ENCODE measurements around the gene C10orf62.

Gene C10orf62

GRCh38 chr10:97629289-97629688 lies 39.8 kb downstream of the C10orf62 start:
- DNase-seq (ENCODE audit: low read depth in 1 of 2, low spot score in 1 of 2), result no peak
- peaks cover 3% of the 10 kb centered on the region for H3K27me3 ChIP-seq (ENCODE audit: insufficient read depth, poor library complexity, severe bottlenecking)
- no peak overlapping the region for H3K4me3 ChIP-seq (replicated peaks; ENCODE audit: insufficient read depth, low read length)
- TF ChIP-seq SPI1 (IDR thresholded peaks at IDR 0.05; ENCODE audit: borderline replicate concordance, low read depth) (no peak), CTCF (IDR thresholded peaks at IDR 0.05; ENCODE audit: insufficient read depth, low read length) (no peak), REST (IDR thresholded peaks at IDR 0.05; ENCODE audit: insufficient replicate concordance, low read depth) (no peak), POLR2AphosphoS5 (IDR thresholded peaks at IDR 0.05; ENCODE audit: low read depth) (no peak), GABPA (IDR thresholded peaks at IDR 0.05; ENCODE audit: low read depth) (no peak)
- no peak overlapping the region for H3K27ac ChIP-seq (replicated peaks)

GRCh38 chr10:97631098-97631497 lies 41.6 kb downstream of the C10orf62 start:
- Histone ChIP-seq H3K4me3 (replicated peaks; ENCODE audit: insufficient read depth, low read length) (no peak overlapping the region), H3K27me3 (ENCODE audit: insufficient read depth, poor library complexity, severe bottlenecking) (peaks cover 3% of the 10 kb centered on the region), H3K27ac (replicated peaks) (no peak overlapping the region)
- no peak for DNase-seq (ENCODE audit: low read depth in 1 of 2, low spot score in 1 of 2)
- TF ChIP-seq REST (IDR thresholded peaks at IDR 0.05; ENCODE audit: insufficient replicate concordance, low read depth) (no peak), POLR2AphosphoS5 (IDR thresholded peaks at IDR 0.05; ENCODE audit: low read depth) (no peak), SPI1 (IDR thresholded peaks at IDR 0.05; ENCODE audit: borderline replicate concordance, low read depth) (no peak)

- DNase-seq (ENCODE audit: low read depth in 1 of 2, low spot score in 1 of 2), result peak; percentile 53 to 84
- H3K27ac ChIP-seq (replicated peaks), result no peak within 1 kb of the TSS
- H3K27me3 ChIP-seq (ENCODE audit: insufficient read depth, poor library complexity, severe bottlenecking), result peaks cover 3% of the 10 kb centered on the region
- no peak for TF ChIP-seq POLR2AphosphoS5 (IDR thresholded peaks at IDR 0.05; ENCODE audit: low read depth)
- TF ChIP-seq CTCF (IDR thresholded peaks at IDR 0.05; ENCODE audit: insufficient read depth, low read length), result no peak
- H3K4me3 ChIP-seq (replicated peaks; ENCODE audit: insufficient read depth, low read length), result peak within 1 kb of the TSS; percentile 82
Observed at GRCh38 chr10:97632949-97633884, 43.7 kb downstream of the C10orf62 start, which contains the start of gene MORN4. TSS of gene MORN4 (minus strand) at chr10:97633500. CDS start at chr10:97619653, 13,847 bp downstream.

- no peak for DNase-seq (ENCODE audit: low read depth in 1 of 2, low spot score in 1 of 2)
- peaks cover 3% of the 10 kb centered on the region for H3K27me3 ChIP-seq (ENCODE audit: insufficient read depth, poor library complexity, severe bottlenecking)
- no peak overlapping the region for H3K27ac ChIP-seq (replicated peaks)
- H3K4me3 ChIP-seq (replicated peaks; ENCODE audit: insufficient read depth, low read length), result peak overlapping the region; percentile 82; the same call in 1 of the 2 replicates
- no peak for TF ChIP-seq REST (IDR thresholded peaks at IDR 0.05; ENCODE audit: insufficient replicate concordance, low read depth)
- no peak for TF ChIP-seq CTCF (IDR thresholded peaks at IDR 0.05; ENCODE audit: insufficient read depth, low read length)
- TF ChIP-seq SPI1 (IDR thresholded peaks at IDR 0.05; ENCODE audit: borderline replicate concordance, low read depth), result no peak
- TF ChIP-seq POLR2AphosphoS5 (IDR thresholded peaks at IDR 0.05; ENCODE audit: low read depth), result no peak
- no peak for TF ChIP-seq GABPA (IDR thresholded peaks at IDR 0.05; ENCODE audit: low read depth)
Observed at GRCh38 chr10:97633921-97634320, 44.4 kb downstream of the C10orf62 start.
